HepG2 (cell line): Measurements from ENCODE around the gene PDP2. TPM values are rescaled to one million over a fixed set of nuclear protein-coding genes. Genes with fewer than 3 reads are reported as not detected.

Experiments used
- ARHGAP35 ChIP-seq: sonication (generic); formaldehyde crosslinking; IDR thresholded peaks from 2 replicates; pipeline ENCODE4 v1.9.0; 2022; ENCODE audit warnings: mild to moderate bottlenecking, inconsistent platforms, moderate library complexity, missing genetic modification reagents, borderline replicate concordance
- GFI1 ChIP-seq: sonication (generic); formaldehyde crosslinking; IDR thresholded peaks from 2 replicates; pipeline ENCODE4 v1.5.0; 2020; ENCODE audit warnings: missing genetic modification reagents, mild to moderate bottlenecking, borderline replicate concordance
- MLXIP ChIP-seq: sonication (generic); formaldehyde crosslinking; IDR thresholded peaks from 2 replicates; pipeline ENCODE4 v1.9.0; 2021; ENCODE audit warnings: missing genetic modification reagents, borderline replicate concordance
- NFIB ChIP-seq: sonication (generic); formaldehyde crosslinking; IDR thresholded peaks from 2 replicates; pipeline ENCODE4 v1.9.0; 2021; ENCODE audit warnings: missing genetic modification reagents, mild to moderate bottlenecking, borderline replicate concordance
- RARA ChIP-seq: IDR thresholded peaks from 2 replicates; pipeline ENCODE4 v1.6.1; 2016; ENCODE audit warnings: missing genetic modification reagents, missing compliant biosample characterization
- ZBTB10 ChIP-seq: sonication (generic); formaldehyde crosslinking; IDR thresholded peaks from 2 replicates; pipeline ENCODE4 v1.4.0; 2020; ENCODE audit warnings: missing genetic modification reagents, borderline replicate concordance
- ZNF431 ChIP-seq: sonication (generic); formaldehyde crosslinking; IDR thresholded peaks from 2 replicates; pipeline ENCODE4 v1.9.0; 2022; ENCODE audit warnings: missing genetic modification reagents, low read depth, mild to moderate bottlenecking, borderline replicate concordance
- polyA plus RNA-seq, 8 experiments: library from polyadenylated mRNA; depleted of rRNA in 3 of 8; stranded (reverse) in 7 of 8; unstranded in 1 of 8; fragments of >200 nt; fragmentation: Illumina TruSeq in 4 of 8; extraction: Trizol in 4 of 8; gene quantifications; 2 replicates each; pipeline versions ENCODE4 v1.2.1 to v1.2.3, GENCODE V29; 2011 to 2016; ENCODE audit warnings: low read depth in 4 of 8, missing spikeins in 1 of 8, mixed read lengths in 1 of 8; ENCODE audit not compliant: insufficient read depth in 1 of 8
- total RNA-seq, 5 experiments: library from RNA; depleted of rRNA; stranded (reverse); fragments of >200 nt; fragmentation: Illumina TruSeq; extraction: Trizol; gene quantifications; 2 replicates each; pipeline ENCODE4 v1.2.3, GENCODE V29; 2016; ENCODE audit warnings: low read depth in 1 of 5
- TF ChIP-seq, protein P1 (sequence below): sonication (generic); formaldehyde crosslinking; IDR thresholded peaks from 2 replicates; pipeline ENCODE4 v1.8.1; 2023; ENCODE audit warnings: mild to moderate bottlenecking, moderate library complexity, missing genetic modification reagents
- TF ChIP-seq, protein P2 (sequence below): sonication (generic); formaldehyde crosslinking; conservative IDR thresholded peaks from 2 replicates; pipeline ENCODE4 v1.8.0; 2022; ENCODE audit warnings: mild to moderate bottlenecking, moderate library complexity, missing genetic modification reagents
- TF ChIP-seq, protein P3 (sequence below): sonication (generic); formaldehyde crosslinking; IDR thresholded peaks from 2 replicates; pipeline ENCODE4 v1.4.0; 2020; ENCODE audit warnings: missing genetic modification reagents
- TF ChIP-seq, protein P4 (sequence below): sonication (generic); formaldehyde crosslinking; conservative IDR thresholded peaks from 2 replicates; pipeline ENCODE4 v1.4.0; 2020; ENCODE audit warnings: mild to moderate bottlenecking, missing genetic modification reagents, moderate library complexity

Gene PDP2
- total and polyA plus RNA-seq, 2 of the 13 experiments (the other 11 are each of a cell fraction or from before 2014, with no cell fraction given) = 12.8 to 15.8 TPM

DNA sequence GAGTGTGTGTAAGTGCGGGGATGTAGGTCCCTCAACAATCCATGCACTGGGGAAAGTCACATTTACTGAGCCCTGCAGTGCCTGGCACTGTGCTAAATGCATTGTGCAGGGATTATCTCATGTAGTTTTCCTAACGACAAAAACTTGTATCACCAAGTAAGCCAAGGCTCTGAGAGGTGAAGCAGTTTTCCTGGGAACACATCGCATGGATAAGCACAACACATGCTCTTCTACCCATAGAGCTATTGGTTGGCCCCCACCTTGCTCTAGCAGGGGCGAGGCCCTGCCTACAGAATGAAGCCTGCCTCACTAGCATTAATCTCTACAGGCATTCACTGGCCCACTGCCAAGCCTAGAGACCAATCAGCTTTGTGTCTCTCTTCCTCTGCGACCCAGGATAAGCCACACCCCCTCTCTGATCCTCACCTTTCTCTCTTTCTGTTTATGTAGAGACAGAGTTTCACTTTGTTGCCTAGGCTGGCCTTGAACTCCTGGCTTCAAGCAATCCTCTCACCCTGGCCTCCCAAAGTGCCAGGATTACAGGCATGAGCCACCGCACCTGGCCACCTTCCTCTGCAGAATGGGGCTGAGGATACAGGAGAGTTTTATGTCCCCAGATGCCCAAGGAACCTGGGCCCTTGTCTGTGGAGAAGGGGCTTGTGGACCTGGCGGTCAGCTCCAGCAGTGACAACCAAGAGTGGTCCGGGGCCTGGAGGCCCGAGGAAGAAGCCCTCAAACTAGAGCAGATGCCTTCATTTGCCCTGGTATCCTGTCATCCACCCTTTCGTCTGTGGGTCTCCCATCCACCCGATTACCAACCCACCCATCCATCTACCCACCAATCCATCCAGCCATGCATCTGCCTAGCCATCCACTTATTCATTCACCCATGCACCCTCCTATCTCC is 25.6 kb downstream of the PDP2 start (continued):
- no peak for TF ChIP-seq MLXIP (CRISPR knock-in tag)
- TF ChIP-seq RARA (CRISPR knock-in tag) = peak; percentile 98
- TF ChIP-seq, protein P1, sequence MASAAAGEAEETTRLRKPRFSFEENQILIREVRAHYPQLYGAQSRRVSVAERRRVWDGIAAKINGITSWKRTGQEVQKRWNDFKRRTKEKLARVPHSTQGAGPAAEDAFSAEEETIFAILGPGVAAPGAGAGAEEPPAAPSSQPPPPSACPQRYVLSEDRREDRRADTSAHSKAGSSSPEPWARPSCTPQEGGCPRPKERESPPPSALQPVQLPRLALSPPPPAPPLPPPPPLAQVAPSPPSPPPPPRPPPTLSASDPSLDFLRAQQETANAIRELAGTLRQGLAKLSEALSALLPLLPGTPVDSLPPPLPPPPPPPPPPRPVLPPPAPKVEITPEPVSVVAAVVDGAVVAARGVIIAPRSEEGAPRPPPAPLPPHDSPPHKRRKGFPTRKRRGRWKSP (CRISPR knock-in tag) = no peak
- no peak for TF ChIP-seq ARHGAP35 (CRISPR knock-in tag)
- TF ChIP-seq, protein P2, sequence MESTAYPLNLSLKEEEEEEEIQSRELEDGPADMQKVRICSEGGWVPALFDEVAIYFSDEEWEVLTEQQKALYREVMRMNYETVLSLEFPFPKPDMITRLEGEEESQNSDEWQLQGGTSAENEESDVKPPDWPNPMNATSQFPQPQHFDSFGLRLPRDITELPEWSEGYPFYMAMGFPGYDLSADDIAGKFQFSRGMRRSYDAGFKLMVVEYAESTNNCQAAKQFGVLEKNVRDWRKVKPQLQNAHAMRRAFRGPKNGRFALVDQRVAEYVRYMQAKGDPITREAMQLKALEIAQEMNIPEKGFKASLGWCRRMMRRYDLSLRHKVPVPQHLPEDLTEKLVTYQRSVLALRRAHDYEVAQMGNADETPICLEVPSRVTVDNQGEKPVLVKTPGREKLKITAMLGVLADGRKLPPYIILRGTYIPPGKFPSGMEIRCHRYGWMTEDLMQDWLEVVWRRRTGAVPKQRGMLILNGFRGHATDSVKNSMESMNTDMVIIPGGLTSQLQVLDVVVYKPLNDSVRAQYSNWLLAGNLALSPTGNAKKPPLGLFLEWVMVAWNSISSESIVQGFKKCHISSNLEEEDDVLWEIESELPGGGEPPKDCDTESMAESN (CRISPR knock-in tag) = no peak; the same call in 1 of the 2 replicates
- no peak; the same call in 1 of the 2 replicates for TF ChIP-seq GFI1 (CRISPR knock-in tag)
- TF ChIP-seq NFIB (CRISPR knock-in tag) = peak; percentile 56; the same call in 1 of the 2 replicates
- TF ChIP-seq, protein P3, sequence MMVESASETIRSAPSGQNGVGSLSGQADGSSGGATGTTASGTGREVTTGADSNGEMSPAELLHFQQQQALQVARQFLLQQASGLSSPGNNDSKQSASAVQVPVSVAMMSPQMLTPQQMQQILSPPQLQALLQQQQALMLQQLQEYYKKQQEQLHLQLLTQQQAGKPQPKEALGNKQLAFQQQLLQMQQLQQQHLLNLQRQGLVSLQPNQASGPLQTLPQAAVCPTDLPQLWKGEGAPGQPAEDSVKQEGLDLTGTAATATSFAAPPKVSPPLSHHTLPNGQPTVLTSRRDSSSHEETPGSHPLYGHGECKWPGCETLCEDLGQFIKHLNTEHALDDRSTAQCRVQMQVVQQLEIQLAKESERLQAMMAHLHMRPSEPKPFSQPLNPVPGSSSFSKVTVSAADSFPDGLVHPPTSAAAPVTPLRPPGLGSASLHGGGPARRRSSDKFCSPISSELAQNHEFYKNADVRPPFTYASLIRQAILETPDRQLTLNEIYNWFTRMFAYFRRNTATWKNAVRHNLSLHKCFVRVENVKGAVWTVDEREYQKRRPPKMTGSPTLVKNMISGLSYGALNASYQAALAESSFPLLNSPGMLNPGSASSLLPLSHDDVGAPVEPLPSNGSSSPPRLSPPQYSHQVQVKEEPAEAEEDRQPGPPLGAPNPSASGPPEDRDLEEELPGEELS (CRISPR knock-in tag) = peak; percentile 87
- TF ChIP-seq, protein P4, sequence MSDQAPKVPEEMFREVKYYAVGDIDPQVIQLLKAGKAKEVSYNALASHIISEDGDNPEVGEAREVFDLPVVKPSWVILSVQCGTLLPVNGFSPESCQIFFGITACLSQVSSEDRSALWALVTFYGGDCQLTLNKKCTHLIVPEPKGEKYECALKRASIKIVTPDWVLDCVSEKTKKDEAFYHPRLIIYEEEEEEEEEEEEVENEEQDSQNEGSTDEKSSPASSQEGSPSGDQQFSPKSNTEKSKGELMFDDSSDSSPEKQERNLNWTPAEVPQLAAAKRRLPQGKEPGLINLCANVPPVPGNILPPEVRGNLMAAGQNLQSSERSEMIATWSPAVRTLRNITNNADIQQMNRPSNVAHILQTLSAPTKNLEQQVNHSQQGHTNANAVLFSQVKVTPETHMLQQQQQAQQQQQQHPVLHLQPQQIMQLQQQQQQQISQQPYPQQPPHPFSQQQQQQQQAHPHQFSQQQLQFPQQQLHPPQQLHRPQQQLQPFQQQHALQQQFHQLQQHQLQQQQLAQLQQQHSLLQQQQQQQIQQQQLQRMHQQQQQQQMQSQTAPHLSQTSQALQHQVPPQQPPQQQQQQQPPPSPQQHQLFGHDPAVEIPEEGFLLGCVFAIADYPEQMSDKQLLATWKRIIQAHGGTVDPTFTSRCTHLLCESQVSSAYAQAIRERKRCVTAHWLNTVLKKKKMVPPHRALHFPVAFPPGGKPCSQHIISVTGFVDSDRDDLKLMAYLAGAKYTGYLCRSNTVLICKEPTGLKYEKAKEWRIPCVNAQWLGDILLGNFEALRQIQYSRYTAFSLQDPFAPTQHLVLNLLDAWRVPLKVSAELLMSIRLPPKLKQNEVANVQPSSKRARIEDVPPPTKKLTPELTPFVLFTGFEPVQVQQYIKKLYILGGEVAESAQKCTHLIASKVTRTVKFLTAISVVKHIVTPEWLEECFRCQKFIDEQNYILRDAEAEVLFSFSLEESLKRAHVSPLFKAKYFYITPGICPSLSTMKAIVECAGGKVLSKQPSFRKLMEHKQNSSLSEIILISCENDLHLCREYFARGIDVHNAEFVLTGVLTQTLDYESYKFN (CRISPR knock-in tag) = peak; percentile 79
- TF ChIP-seq ZNF431 (CRISPR knock-in tag) = 0 out of 2 replicates have a peak, but pooled peaks have one; percentile 20
- peak; percentile 39; the same call in 1 of the 2 replicates for TF ChIP-seq ZBTB10
